Loucy (cell line): ENCODE data around the gene FOXP1.

ENCODE experiments used
- H2AFZ ChIP-seq: fragments of 200-600 bp; sonication (generic); 2 replicates; pipeline ENCODE4 v1.6.0; 2016; ENCODE audit warnings: antibody characterized with exemption, mild to moderate bottlenecking, low read length, moderate library complexity
- H3F3A ChIP-seq: fragments of 200-600 bp; 2 replicates; pipeline ENCODE4 v1.6.0; 2016; ENCODE audit warnings: antibody characterized with exemption, low read depth, mild to moderate bottlenecking
- H3K27me3 ChIP-seq: fragments of 200-600 bp; sonication (generic); 2 replicates; pipeline ENCODE4 v1.6.1; 2014; ENCODE audit warnings: low read length, mild to moderate bottlenecking; ENCODE audit not compliant: insufficient read depth, poor library complexity, severe bottlenecking
- H3K36me3 ChIP-seq: fragments of 200-600 bp; sonication (generic); 2 replicates; pipeline ENCODE4 v1.6.1; 2016; ENCODE audit warnings: low read length; ENCODE audit not compliant: insufficient read depth
- H3K4me1 ChIP-seq: fragments of 200-600 bp; sonication (generic); 2 replicates; pipeline ENCODE4 v1.5.1; 2014; ENCODE audit warnings: low read length, mild to moderate bottlenecking; ENCODE audit not compliant: insufficient read depth, poor library complexity, severe bottlenecking
- H3K4me2 ChIP-seq: fragments of 200-600 bp; sonication (generic); 2 replicates; pipeline ENCODE4 v1.6.0; 2014; ENCODE audit warnings: antibody characterized with exemption, low read length, low read depth, mild to moderate bottlenecking; ENCODE audit not compliant: poor library complexity, severe bottlenecking
- H3K4me3 ChIP-seq: fragments of 200-600 bp; sonication (generic); 2 replicates; pipeline ENCODE4 v1.5.1; 2014; ENCODE audit warnings: low read length, mild to moderate bottlenecking, mixed read lengths; ENCODE audit not compliant: poor library complexity, severe bottlenecking
- H3K79me2 ChIP-seq: fragments of 200-600 bp; sonication (generic); 2 replicates; pipeline ENCODE4 v1.6.1; 2014; ENCODE audit warnings: low read length; ENCODE audit not compliant: insufficient read depth
- H3K9ac ChIP-seq: fragments of 200-600 bp; sonication (generic); 2 replicates; pipeline ENCODE4 v1.6.0; 2014; ENCODE audit warnings: mild to moderate bottlenecking, low read depth, low read length, moderate library complexity; ENCODE audit not compliant: poor library complexity, severe bottlenecking
- H3K9me2 ChIP-seq: fragments of 200-600 bp; sonication (generic); replicated peaks from 2 replicates; pipeline ENCODE4 v1.6.1; 2016; ENCODE audit warnings: low read depth, low read length, mixed read lengths
- H3K9me3 ChIP-seq: fragments of 200-600 bp; sonication (generic); 2 replicates; pipeline ENCODE4 v1.6.1; 2014; ENCODE audit warnings: mild to moderate bottlenecking, antibody characterized with exemption, low read length, low read depth; ENCODE audit not compliant: insufficient read depth
- H4K20me1 ChIP-seq: fragments of 200-600 bp; sonication (generic); 2 replicates; pipeline ENCODE4 v1.6.0; 2014; ENCODE audit warnings: antibody characterized with exemption, low read length, mild to moderate bottlenecking; ENCODE audit not compliant: insufficient read depth, poor library complexity, severe bottlenecking
- CTCF ChIP-seq: fragments of 200-600 bp; sonication (generic); conservative IDR thresholded peaks from 2 replicates; pipeline ENCODE4 v1.5.1; 2014; ENCODE audit warnings: mild to moderate bottlenecking, antibody characterized with exemption, low read length
- EZH2phosphoT487 ChIP-seq: fragments of 200-600 bp; IDR thresholded peaks from 2 replicates; pipeline ENCODE4 v1.6.1; 2018; ENCODE audit warnings: antibody characterized with exemption, mild to moderate bottlenecking, moderate library complexity, borderline replicate concordance

Gene FOXP1

GRCh38 chr3:71541313-71541712, 42.2 kb downstream of the FOXP1 start:
- Histone ChIP-seq H2AFZ (no peak overlapping the region), H3K9me3 (no peaks in the 10 kb centered on the region), H4K20me1 (no peaks in the 10 kb centered on the region), H3K4me2 (peak overlapping the region; percentile 95), H3K36me3 (no peaks in the 10 kb centered on the region), H3K9ac (peak overlapping the region; percentile 89), H3K9me2 (no peaks in the 10 kb centered on the region), H3K79me2 (peaks cover 23% of the 10 kb centered on the region), H3F3A (peaks cover 8% of the 10 kb centered on the region), H3K4me3 (peak overlapping the region; percentile 74), H3K27me3 (no peaks in the 10 kb centered on the region), H3K4me1 (peaks cover 51% of the 10 kb centered on the region)
- TF ChIP-seq EZH2phosphoT487 (no peak), CTCF (no peak)

GRCh38 chr3:71537211-71537611, 46.3 kb downstream of the FOXP1 start:
- Histone ChIP-seq H3K4me2 (no peak overlapping the region), H3K79me2 (peaks cover 42% of the 10 kb centered on the region), H3K9me2 (no peaks in the 10 kb centered on the region), H3K4me1 (peaks cover 70% of the 10 kb centered on the region), H2AFZ (no peak overlapping the region), H3F3A (peaks cover 6% of the 10 kb centered on the region), H3K9me3 (no peaks in the 10 kb centered on the region), H3K4me3 (no peak overlapping the region), H3K36me3 (no peaks in the 10 kb centered on the region), H3K9ac (no peak overlapping the region), H3K27me3 (no peaks in the 10 kb centered on the region), H4K20me1 (no peaks in the 10 kb centered on the region)
- no peak for TF ChIP-seq EZH2phosphoT487
- no peak for TF ChIP-seq CTCF

GRCh38 chr3:71536376-71536965, 47.1 kb downstream of the FOXP1 start:
- Histone ChIP-seq H2AFZ (no peak overlapping the region), H3F3A (no peaks in the 10 kb centered on the region), H3K79me2 (peaks cover 42% of the 10 kb centered on the region), H3K4me3 (no peak overlapping the region), H3K9ac (no peak overlapping the region), H3K36me3 (no peaks in the 10 kb centered on the region; the same call in 1 of the 2 replicates), H3K4me1 (peaks cover 62% of the 10 kb centered on the region), H4K20me1 (no peaks in the 10 kb centered on the region), H3K4me2 (peak overlapping the region; percentile 19), H3K9me2 (no peaks in the 10 kb centered on the region), H3K9me3 (no peaks in the 10 kb centered on the region), H3K27me3 (no peaks in the 10 kb centered on the region)
- TF ChIP-seq CTCF (no peak), EZH2phosphoT487 (no peak)
